Left forelimb (tissue), 1 donor: Measurements from ENCODE around the gene SMIM24.

ENCODE experiments used
- DNase-seq: peaks from one replicate; pipeline ENCODE4 v3.0.0-alpha.2; 2018; ENCODE audit warnings: low spot score

The SMIM24 gene

GRCh38 chr19:3497757-3498520, 17.6 kb upstream of the SMIM24 start:
- DNase-seq: no peak

- no peak for DNase-seq
Observed at GRCh38 chr19:3496392-3497273, 16.3 kb upstream of the SMIM24 start.

- no peak for DNase-seq
Observed at GRCh38 chr19:3494559-3494958, 14.2 kb upstream of the SMIM24 start.

- no peak for DNase-seq
Observed at GRCh38 chr19:3494051-3494450, 13.7 kb upstream of the SMIM24 start.

- DNase-seq: no peak
Observed at GRCh38 chr19:3493651-3494050, 13.3 kb upstream of the SMIM24 start.

- DNase-seq: no peak
Observed at GRCh38 chr19:3492919-3493318, 12.6 kb upstream of the SMIM24 start.

GRCh38 chr19:3492131-3492839, 12.0 kb upstream of the SMIM24 start:
- DNase-seq: no peak

GRCh38 chr19:3491396-3492119, 11.2 kb upstream of the SMIM24 start:
- no peak for DNase-seq

- DNase-seq: no peak
Observed at GRCh38 chr19:3483226-3483628, 2.9 kb upstream of the SMIM24 start, which contains the start of gene SMIM44. Gene SMIM44 (minus strand): TSS chr19:3483441. CDS start chr19:3483403, 38 bp downstream.

- no peak for DNase-seq
Observed at GRCh38 chr19:3482507-3483225, 2.3 kb upstream of the SMIM24 start.

- DNase-seq: no peak
Observed at GRCh38 chr19:3481241-3482090, 1.1 kb upstream of the SMIM24 start.

GRCh38 chr19:3479834-3480215, 500 bp downstream of the SMIM24 start:
- DNase-seq: no peak

- no peak for DNase-seq
Observed at GRCh38 chr19:3479177-3479833, 1.0 kb downstream of the SMIM24 start.

- DNase-seq: no peak
Observed at GRCh38 chr19:3478409-3479176, 1.7 kb downstream of the SMIM24 start.

GRCh38 chr19:3477951-3478350, 2.4 kb downstream of the SMIM24 start:
- DNase-seq: no peak

- DNase-seq: no peak
Observed at GRCh38 chr19:3477506-3477905, 2.8 kb downstream of the SMIM24 start.

GRCh38 chr19:3476830-3477229, 3.5 kb downstream of the SMIM24 start:
- DNase-seq: no peak

- DNase-seq: no peak
Observed at GRCh38 chr19:3475449-3475848, 4.9 kb downstream of the SMIM24 start.

GRCh38 chr19:3474614-3475013, 5.7 kb downstream of the SMIM24 start:
- no peak for DNase-seq
